Activated CD4-positive, alpha-beta memory T cell treated with anti-CD3 and anti-CD28 coated beads for 36 hours (primary cell): ENCODE results near the gene BTBD8. TPM values are rescaled to one million over a fixed set of nuclear protein-coding genes. Genes with fewer than 3 reads are reported as not detected.

Experiments used
- CTCF ChIA-PET: fragments of 350-600 bp; sonication (Branson Sonifier 250); formaldehyde crosslinking; loops from one replicate; lab custom pipeline; 2021; ENCODE audit warnings: antibody characterized with exemption, inconsistent platforms; lab: Charles Lee
- POLR2A ChIA-PET: fragments of 350-600 bp; sonication (Branson Sonifier 250); formaldehyde crosslinking; loops from one replicate; lab custom pipeline; 2021; ENCODE audit warnings: antibody characterized with exemption; lab: Charles Lee
- DNase-seq: peaks from one replicate; pipeline ENCODE4 v3.0.0-alpha.2; 2020
- H3K27ac Mint-ChIP-seq: one replicate; pipeline ENCODE4 v1.8.0; 2021; ENCODE audit warnings: mixed read lengths
- H3K27me3 Mint-ChIP-seq: one replicate; pipeline ENCODE4 v1.8.0; 2021; ENCODE audit warnings: mixed read lengths
- H3K36me3 Mint-ChIP-seq: one replicate; pipeline ENCODE4 v1.8.0; 2021; ENCODE audit warnings: mixed read lengths
- H3K4me1 Mint-ChIP-seq: one replicate; pipeline ENCODE4 v1.8.0; 2021; ENCODE audit warnings: low read depth, mixed read lengths
- H3K4me3 Mint-ChIP-seq: one replicate; pipeline ENCODE4 v1.8.0; 2021; ENCODE audit warnings: mild to moderate bottlenecking, mixed read lengths
- H3K9me3 Mint-ChIP-seq: one replicate; pipeline ENCODE4 v1.8.0; 2021; ENCODE audit warnings: mixed read lengths
- intact Hi-C: fragments of 100-400 bp; cut with micrococcal nuclease; formaldehyde crosslinking; loops from one replicate; pipeline ENCODE4 v1.15.1; 2023
- total RNA-seq, 2 experiments: library from RNA; stranded (reverse); gene quantifications; one replicate each; pipeline ENCODE4 v1.2.3, GENCODE V29; 2021

Gene BTBD8
- total RNA-seq, 2 experiments from 2014 or later: 2.9 TPM

DNA sequence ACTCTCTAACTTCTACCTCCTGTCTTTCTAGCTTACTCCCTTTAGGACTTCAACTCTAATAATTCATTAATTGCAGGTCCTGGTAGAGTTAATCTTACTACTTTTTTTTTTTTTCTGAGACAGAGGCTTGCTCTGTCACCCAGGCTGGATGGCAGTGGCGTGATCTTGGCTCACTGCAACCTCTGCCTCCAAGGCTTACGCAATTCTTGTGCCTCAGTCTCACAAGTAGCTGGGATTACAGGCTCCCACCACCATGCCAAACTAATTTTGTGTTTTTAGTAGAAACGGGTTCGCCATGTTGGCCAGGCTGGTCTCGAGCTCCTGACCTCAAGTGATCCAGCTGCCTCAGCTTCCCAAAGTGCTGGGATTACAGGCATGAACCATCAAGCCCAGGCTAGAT, 15.7 kb downstream of the BTBD8 start:
- Mint-ChIP-seq H3K4me1 (no peaks in the 10 kb centered on the region), H3K36me3 (no peaks in the 10 kb centered on the region), H3K27me3 (no peaks in the 10 kb centered on the region), H3K9me3 (no peaks in the 10 kb centered on the region), H3K4me3 (no peak overlapping the region), H3K27ac (no peak overlapping the region)
- intact Hi-C loops: no loop called here
- CTCF ChIA-PET: no interaction called here
- DNase-seq: no peak
- POLR2A ChIA-PET: interaction anchor here (0.6 kb wide), 2 partner anchors 27 to 219 kb away, joined by 4 to 6 read pairs; no protein-coding TSS in a partner anchor

DNA sequence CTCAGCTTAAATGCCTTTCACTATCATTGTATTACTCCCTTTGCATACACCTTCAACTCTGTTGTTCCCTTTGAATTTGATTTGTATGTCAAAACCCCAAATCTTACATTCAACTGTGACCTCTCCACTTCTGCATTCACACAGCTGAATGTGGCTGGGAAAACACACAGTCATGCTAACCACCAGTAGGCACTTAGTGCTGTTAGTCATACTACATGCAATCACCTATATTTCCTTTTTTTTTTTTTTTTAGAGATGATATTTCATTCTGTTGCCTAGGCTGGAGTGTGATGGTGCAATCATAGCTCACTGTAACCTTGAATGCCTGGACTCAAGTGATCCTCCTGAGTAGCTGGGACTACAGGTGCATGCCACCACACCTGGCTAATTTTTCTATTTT, 16.2 kb downstream of the BTBD8 start:
- H3K27ac Mint-ChIP-seq: no peak overlapping the region
- H3K4me3 Mint-ChIP-seq: no peak overlapping the region
- intact Hi-C loops: no loop called here
- H3K4me1 Mint-ChIP-seq: no peaks in the 10 kb centered on the region
- H3K27me3 Mint-ChIP-seq: no peaks in the 10 kb centered on the region
- CTCF ChIA-PET: no interaction called here
- no peaks in the 10 kb centered on the region for H3K9me3 Mint-ChIP-seq
- POLR2A ChIA-PET: interaction anchor here (0.6 kb wide), 2 partner anchors 27 to 219 kb away, joined by 4 to 6 read pairs; no protein-coding TSS in a partner anchor
- peak; percentile 25 for DNase-seq
- no peaks in the 10 kb centered on the region for H3K36me3 Mint-ChIP-seq

DNA sequence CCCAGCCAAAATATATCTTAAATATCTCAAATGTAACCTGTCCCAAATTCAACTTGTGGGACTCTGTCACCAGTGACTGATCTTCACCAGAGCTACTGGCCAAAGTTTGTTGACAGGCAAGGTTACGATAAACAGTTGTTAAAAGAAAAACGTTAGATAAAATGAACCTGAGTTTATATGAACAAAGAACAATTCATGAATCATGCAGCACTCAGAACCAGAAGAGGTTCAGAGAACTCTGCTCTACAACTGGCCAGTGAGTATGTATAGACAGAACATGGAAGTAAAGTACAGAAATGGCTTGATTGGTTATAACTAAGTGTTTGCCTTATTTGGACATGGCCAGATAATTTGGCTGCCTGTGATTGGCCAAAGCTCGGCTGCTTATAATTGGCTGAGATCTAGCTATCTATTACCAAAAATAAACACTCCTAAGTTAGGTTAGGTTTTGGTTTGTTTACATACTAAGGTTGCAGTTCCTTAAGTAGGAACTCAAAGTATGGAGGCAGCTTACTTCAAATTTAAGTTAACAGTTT, 25.5 kb downstream of the BTBD8 start:
- intact Hi-C loops: no loop called here
- CTCF ChIA-PET: no interaction called here

DNA sequence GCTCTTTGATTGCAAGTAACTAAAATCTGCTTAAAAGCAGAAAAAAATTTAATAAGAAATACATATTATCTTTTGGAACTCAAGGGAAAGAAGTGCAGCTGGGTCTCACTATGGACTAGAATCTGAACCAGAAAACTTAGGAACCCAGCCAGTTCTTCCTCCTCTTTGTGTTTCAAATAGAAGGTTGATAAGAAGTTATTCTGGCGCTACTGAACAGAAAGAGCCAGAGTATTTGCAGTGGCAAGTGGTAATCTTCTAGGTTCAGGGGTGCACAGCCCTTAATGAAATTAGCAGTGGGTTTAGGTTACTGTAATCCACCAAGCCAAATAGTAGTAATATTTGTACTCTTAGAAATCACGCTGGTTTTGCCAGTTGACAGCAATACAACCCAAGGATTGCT, 28.5 kb downstream of the BTBD8 start:
- no peak overlapping the region for H3K27ac Mint-ChIP-seq
- DNase-seq: no peak
- no peaks in the 10 kb centered on the region for H3K9me3 Mint-ChIP-seq
- ChIA-PET POLR2A (no interaction called here), CTCF (no interaction called here)
- intact Hi-C loops: no loop called here
- no peaks in the 10 kb centered on the region for H3K4me1 Mint-ChIP-seq
- peaks cover 8% of the 10 kb centered on the region for H3K36me3 Mint-ChIP-seq
- H3K27me3 Mint-ChIP-seq: no peaks in the 10 kb centered on the region
- H3K4me3 Mint-ChIP-seq: no peak overlapping the region

More for the DNA sequence above, 25.5 kb downstream of the BTBD8 start:
- no peak overlapping the region for H3K27ac Mint-ChIP-seq
- POLR2A ChIA-PET: no interaction called here
- no peak overlapping the region for H3K4me3 Mint-ChIP-seq
- peaks cover 13% of the 10 kb centered on the region for H3K36me3 Mint-ChIP-seq
- H3K4me1 Mint-ChIP-seq: no peaks in the 10 kb centered on the region
- no peaks in the 10 kb centered on the region for H3K9me3 Mint-ChIP-seq
- H3K27me3 Mint-ChIP-seq: no peaks in the 10 kb centered on the region
- DNase-seq: no peak

DNA sequence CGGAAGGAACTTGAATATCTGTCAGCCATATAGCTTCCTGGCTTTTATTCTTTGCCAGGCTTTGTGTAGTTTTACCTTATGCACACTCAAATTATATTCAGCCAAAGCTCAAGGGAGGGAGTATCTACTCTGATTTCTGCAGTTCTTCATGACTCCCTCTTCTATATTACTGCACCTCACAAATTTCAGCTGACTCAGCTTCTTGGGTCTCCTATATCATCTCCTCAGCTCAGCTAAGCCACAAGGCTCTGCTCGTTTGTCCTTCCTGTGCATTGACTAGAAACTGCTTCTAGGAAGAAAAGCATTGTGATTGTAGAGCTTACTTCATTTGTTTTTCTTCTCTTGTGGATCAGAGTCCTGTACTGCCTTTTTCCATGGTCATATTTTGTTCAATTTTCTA, 37.4 kb downstream of the BTBD8 start:
- H3K9me3 Mint-ChIP-seq: no peaks in the 10 kb centered on the region
- no peak overlapping the region for H3K4me3 Mint-ChIP-seq
- CTCF ChIA-PET: no interaction called here
- POLR2A ChIA-PET: no interaction called here
- DNase-seq: no peak
- H3K36me3 Mint-ChIP-seq: no peaks in the 10 kb centered on the region
- peaks cover 13% of the 10 kb centered on the region for H3K4me1 Mint-ChIP-seq
- no peak overlapping the region for H3K27ac Mint-ChIP-seq
- H3K27me3 Mint-ChIP-seq: no peaks in the 10 kb centered on the region
- intact Hi-C loops: no loop called here

DNA sequence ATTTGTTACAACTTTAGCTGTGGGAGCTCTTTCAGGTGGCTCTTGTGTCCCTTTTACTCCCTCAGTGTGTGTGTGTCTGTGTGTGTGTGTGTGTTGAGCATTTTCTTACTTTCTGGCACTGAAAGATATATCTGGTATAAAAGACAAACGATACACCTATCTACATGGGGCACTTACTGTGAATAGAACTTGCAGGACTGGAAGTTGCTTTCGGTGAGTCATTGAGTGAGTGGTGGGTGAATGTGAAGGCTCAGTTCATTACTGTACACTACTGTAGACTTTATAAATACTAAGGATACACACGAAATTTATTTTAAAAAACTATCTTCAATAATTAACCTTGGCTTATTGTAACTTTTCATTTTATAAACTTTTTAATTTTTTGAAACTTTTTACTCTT, 38.7 kb downstream of the BTBD8 start:
- ChIA-PET CTCF (no interaction called here), POLR2A (interaction anchor here (0.6 kb wide), 1 partner anchor 58 kb away, joined by 4 read pairs; no protein-coding TSS in a partner anchor)
- intact Hi-C loops: no loop called here
- no peaks in the 10 kb centered on the region for H3K9me3 Mint-ChIP-seq
- H3K36me3 Mint-ChIP-seq: no peaks in the 10 kb centered on the region
- no peak for DNase-seq
- no peaks in the 10 kb centered on the region for H3K27me3 Mint-ChIP-seq
- H3K27ac Mint-ChIP-seq: no peak overlapping the region
- no peak overlapping the region for H3K4me3 Mint-ChIP-seq
- H3K4me1 Mint-ChIP-seq: peaks cover 15% of the 10 kb centered on the region

DNA sequence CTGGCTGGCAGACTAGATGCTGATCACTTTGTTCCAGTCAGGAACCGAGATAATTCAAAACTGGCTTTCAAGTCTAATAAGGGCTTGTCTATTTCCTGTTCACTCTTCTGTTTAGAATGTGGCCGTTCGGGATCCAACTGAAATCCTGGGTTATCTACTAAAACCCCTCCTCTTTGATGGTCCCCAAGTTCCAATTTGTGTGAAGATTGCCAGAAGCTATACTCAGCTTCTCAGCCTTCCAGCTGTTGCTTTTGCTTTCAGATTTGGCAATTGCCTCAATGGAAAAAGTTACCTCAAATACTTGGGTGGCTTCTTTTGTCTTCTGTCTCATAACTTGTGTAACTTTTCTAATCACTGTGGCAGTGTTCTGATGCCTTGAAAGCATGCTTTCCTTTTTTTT, 43.7 kb downstream of the BTBD8 start:
- peak; percentile 9 for DNase-seq

DNA sequence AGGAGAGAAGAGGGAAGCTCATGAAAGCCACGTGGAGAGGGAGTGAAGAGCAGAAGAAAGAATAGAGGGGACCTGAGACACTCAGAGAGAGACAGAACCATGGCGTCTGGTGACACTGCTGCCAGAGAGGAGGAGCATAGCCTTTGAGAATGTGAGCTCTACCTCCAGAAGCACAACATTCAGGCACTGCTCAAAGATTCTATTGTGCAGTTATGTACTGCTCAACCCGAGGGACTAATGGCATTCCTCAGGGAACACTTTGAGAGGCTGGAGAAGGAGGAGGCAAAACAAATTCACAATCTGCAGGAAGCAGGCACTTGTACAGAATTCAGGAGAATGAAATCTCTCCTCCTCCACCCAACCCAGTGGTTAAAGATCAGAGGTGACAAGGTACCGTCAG, 45.1 kb downstream of the BTBD8 start:
- intact Hi-C loops: no loop called here
- Mint-ChIP-seq H3K27ac (no peak overlapping the region), H3K4me3 (no peak overlapping the region), H3K27me3 (no peaks in the 10 kb centered on the region), H3K36me3 (peaks cover 2% of the 10 kb centered on the region), H3K9me3 (no peaks in the 10 kb centered on the region), H3K4me1 (peaks cover 8% of the 10 kb centered on the region)
- POLR2A ChIA-PET: interaction anchor here (0.5 kb wide), 1 partner anchor 763 kb away, joined by 3 read pairs; no protein-coding TSS in a partner anchor
- DNase-seq: no peak
- CTCF ChIA-PET: no interaction called here

More for the DNA sequence above, 43.7 kb downstream of the BTBD8 start:
- CTCF ChIA-PET: no interaction called here
- no peaks in the 10 kb centered on the region for H3K27me3 Mint-ChIP-seq
- no peaks in the 10 kb centered on the region for H3K9me3 Mint-ChIP-seq
- POLR2A ChIA-PET: no interaction called here
- H3K4me3 Mint-ChIP-seq: peak overlapping the region; percentile 58
- intact Hi-C loops: no loop called here
- peak overlapping the region; percentile 20 for H3K27ac Mint-ChIP-seq
- no peaks in the 10 kb centered on the region for H3K36me3 Mint-ChIP-seq
- H3K4me1 Mint-ChIP-seq: peaks cover 8% of the 10 kb centered on the region

DNA sequence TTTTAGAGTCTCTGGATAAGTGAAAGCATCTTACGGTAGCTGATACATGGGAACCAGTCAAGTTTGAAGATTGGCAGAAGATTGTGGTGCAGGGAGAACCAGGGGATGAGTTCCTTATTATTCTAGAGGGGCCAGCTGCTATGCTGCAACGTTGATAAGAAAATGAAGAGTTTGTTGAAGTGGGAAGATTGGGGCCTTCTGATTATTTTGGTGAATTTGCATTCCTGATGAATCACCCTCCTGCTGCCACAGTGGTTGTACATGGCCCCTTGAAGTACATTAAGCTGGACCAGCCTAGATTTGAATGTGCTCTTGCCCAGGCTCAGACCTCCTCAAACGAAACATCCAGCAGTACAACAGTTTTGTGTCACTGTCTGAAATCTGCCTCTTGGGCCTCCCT, 45.9 kb downstream of the BTBD8 start:
- peaks cover 8% of the 10 kb centered on the region for H3K4me1 Mint-ChIP-seq
- CTCF ChIA-PET: interaction anchor here (0.6 kb wide), 1 partner anchor 14 kb away, joined by 3 read pairs; no protein-coding TSS in a partner anchor

DNA sequence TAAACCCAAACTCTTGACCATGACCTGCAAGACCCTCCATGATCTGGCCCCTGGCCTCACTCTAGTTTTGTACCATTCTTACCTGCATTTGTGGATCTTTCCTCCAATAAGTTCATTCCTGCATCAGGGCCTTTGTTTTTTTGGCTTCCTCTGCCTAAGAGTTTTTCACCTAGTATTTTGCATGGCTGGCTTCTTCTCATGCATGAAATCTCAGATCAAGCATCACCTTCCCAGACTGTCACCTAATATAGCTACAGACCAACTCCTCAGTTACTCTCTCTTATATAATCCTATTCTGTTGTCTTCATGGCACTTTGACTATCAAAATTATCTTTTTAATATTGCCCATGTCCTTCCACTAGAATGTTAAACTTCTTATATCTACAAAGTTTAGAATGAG, 54.2 kb downstream of the BTBD8 start:
- Mint-ChIP-seq H3K27me3 (no peaks in the 10 kb centered on the region), H3K36me3 (peaks cover 15% of the 10 kb centered on the region), H3K27ac (no peak overlapping the region), H3K9me3 (no peaks in the 10 kb centered on the region), H3K4me1 (no peaks in the 10 kb centered on the region), H3K4me3 (no peak overlapping the region)
- ChIA-PET POLR2A (no interaction called here), CTCF (no interaction called here)
- intact Hi-C loops: no loop called here
- no peak for DNase-seq

More for the DNA sequence above, 45.9 kb downstream of the BTBD8 start:
- H3K27me3 Mint-ChIP-seq: no peaks in the 10 kb centered on the region
- no peak overlapping the region for H3K4me3 Mint-ChIP-seq
- H3K27ac Mint-ChIP-seq: no peak overlapping the region
- intact Hi-C loops: no loop called here
- no peaks in the 10 kb centered on the region for H3K9me3 Mint-ChIP-seq
- POLR2A ChIA-PET: no interaction called here
- peaks cover 3% of the 10 kb centered on the region for H3K36me3 Mint-ChIP-seq
- DNase-seq: no peak

DNA sequence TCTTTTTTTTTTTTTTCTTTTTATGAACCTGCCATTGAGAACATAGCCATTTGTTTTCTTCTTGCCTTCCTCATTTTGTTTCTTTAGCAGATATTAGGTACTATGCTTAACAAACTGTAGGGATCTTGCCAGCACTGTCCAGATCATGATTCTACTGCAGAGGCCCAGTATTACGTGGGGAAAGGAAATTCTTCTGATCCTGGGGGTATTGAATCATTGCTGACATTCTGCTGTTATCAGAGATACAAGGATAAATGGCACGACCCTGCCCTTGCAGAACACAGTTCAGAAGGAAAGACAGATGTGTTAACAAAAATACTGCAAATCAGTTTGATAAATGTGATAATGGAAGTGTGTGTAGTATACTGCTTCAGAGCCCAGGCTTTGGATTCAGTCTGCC, 56.2 kb downstream of the BTBD8 start:
- H3K4me1 Mint-ChIP-seq: no peaks in the 10 kb centered on the region
- CTCF ChIA-PET: no interaction called here
- H3K27me3 Mint-ChIP-seq: no peaks in the 10 kb centered on the region
- no peaks in the 10 kb centered on the region for H3K9me3 Mint-ChIP-seq
- no peak overlapping the region for H3K4me3 Mint-ChIP-seq
- no peak overlapping the region for H3K27ac Mint-ChIP-seq
- intact Hi-C loops: no loop called here
- no peak for DNase-seq
- POLR2A ChIA-PET: no interaction called here
- H3K36me3 Mint-ChIP-seq: peaks cover 11% of the 10 kb centered on the region

DNA sequence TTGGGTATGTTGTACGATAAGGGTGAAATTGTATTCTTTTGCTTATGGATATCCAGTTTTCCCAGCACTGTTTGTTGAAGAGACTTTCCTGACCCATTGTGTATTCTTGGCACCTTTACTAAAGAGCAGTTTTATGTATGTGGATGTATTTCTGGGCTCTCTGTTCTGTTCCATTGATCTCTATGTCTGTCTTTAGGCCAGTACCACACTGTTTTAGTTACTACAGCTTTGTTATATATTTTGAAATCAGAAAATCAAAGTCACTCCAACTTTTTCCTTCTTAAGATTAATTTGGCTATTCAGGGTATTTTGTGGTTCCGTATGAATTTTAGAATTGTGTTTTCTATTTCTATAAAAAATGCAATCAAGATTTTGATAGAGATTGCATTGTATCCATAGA, 74.8 kb downstream of the BTBD8 start:
- intact Hi-C loops: no loop called here
- Mint-ChIP-seq H3K36me3 (peaks cover 26% of the 10 kb centered on the region), H3K9me3 (peaks cover 26% of the 10 kb centered on the region), H3K27ac (no peak overlapping the region), H3K4me3 (no peak overlapping the region), H3K4me1 (no peaks in the 10 kb centered on the region), H3K27me3 (no peaks in the 10 kb centered on the region)
- no peak for DNase-seq
- CTCF ChIA-PET: no interaction called here
- POLR2A ChIA-PET: no interaction called here

DNA sequence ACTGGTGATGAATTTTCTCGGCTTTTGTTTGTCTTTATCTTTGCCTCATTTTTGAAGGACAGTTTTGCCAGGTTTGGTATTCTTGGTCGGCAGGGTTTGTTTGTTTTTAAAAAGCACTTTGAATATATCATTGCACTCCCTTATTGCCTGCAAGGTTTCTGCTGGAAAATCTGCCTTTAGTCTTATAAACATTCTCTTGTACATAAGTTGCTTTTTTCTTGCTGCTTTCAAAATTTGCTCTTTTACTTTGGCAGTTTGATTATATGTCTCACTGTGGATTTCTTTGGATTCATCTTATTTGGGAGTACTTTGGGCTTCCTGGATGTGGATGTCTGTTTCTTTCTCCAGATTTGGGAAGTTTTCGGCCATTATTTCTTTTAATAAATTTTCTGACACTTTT, 79.4 kb downstream of the BTBD8 start:
- intact Hi-C loops: no loop called here
- Mint-ChIP-seq H3K36me3 (peaks cover 37% of the 10 kb centered on the region), H3K4me3 (no peak overlapping the region), H3K9me3 (peaks cover 28% of the 10 kb centered on the region), H3K27me3 (no peaks in the 10 kb centered on the region), H3K4me1 (no peaks in the 10 kb centered on the region), H3K27ac (no peak overlapping the region)
- DNase-seq: no peak
- CTCF ChIA-PET: no interaction called here
- POLR2A ChIA-PET: no interaction called here
